Transverse colon (tissue), 4 donors: ENCODE measurements around the gene MYO16.

Experiments
- CTCF ChIP-seq, 5 experiments: fragments of 200-600 bp in 3 of 5; fragments of 450-650 bp in 2 of 5; sonication (generic) in 3 of 5; IDR thresholded peaks; 1 replicate in 2 of 5; 2 replicates in 3 of 5; pipeline ENCODE4 v1.5.1; 2016 to 2017; ENCODE audit warnings: antibody characterized with exemption in 5 of 5, inconsistent platforms in 3 of 5, mild to moderate bottlenecking in 2 of 5, moderate library complexity in 1 of 5
- POLR2AphosphoS5 ChIP-seq, 3 donors: sonication (generic); formaldehyde crosslinking; IDR thresholded peaks; one replicate each; pipeline ENCODE4 v1.6.1; 2016; ENCODE audit warnings: antibody characterized with exemption in 3 of 3

GRCh38 chr13:108993346-108993745, 363.9 kb downstream of the MYO16 start:
- TF ChIP-seq POLR2AphosphoS5 (IDR thresholded peaks at IDR 0.05) (no peak), CTCF (IDR thresholded peaks at IDR 0.05) (no peak)
